Jurkat, Clone E6-1 (cell line): Measurements from ENCODE around the gene MYO10.
A peak's percentile ranks its signal among the peaks of the same experiment; 100 is the strongest.
"Not testable (repeated sequence)": the region's sequence is repeated elsewhere in the genome, so short reads cannot be mapped to it uniquely, and the experiment has no call there.

Source experiments
- DNase-seq: peaks from one replicate; pipeline ENCODE4 v3.0.0-alpha.2; 2011; ENCODE audit warnings: low read depth, low spot score
- H3K4me3 ChIP-seq: 2 replicates; pipeline ENCODE4 v1.5.1; 2011; ENCODE audit warnings: mild to moderate bottlenecking, low read length, control low read depth, moderate library complexity

The MYO10 gene

GRCh38 chr5:16737209-16737608, 198.9 kb downstream of the MYO10 start:
- H3K4me3 ChIP-seq: no peak overlapping the region
- no peak for DNase-seq

GRCh38 chr5:16736158-16736995, 199.7 kb downstream of the MYO10 start:
- no peak for DNase-seq
- H3K4me3 ChIP-seq: no peak overlapping the region

DNA sequence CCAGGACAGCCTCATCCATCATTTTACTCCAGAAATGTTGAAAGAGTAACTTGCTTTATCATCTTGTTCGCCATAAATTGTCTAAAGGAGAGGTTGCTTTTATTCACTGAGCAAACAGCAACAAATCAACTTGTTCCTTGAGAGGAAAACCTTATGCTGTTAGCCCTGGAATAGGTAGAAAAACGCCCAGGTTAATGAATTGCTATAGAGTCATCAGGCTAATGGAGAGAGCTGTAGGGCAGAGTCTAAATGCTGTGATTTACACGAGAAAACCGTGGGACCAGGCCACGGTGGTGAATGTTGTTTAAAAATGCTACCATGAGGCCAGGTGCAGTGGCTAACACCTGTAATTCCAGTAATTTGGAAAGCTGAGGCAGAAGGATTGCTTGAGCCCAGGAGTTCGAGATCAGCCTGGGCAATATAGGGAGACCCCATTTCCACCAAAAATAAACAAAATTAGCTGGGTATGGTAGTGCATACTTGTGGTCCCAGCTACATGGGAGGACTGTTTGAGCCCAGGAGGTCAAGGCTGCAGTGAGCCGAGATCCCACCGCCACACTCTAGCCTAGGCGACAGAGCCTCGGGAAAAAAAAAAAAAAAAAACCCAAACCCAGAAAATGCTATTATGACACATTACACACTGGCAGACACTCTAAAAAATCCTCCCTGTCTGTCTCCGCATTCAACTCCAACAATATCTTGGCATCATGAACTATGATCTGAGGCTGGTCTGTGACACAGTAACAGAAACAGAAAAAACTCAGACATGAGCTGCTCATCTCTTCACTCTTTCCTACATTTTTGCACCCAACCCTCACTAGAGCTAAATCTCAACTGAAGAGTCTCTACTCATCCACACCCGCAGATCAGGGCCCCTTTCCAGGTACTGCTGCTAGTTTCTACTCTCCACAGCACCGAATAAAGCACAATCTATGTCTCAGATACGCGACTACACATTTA, 200.7 kb downstream of the MYO10 start:
- DNase-seq: no peak
- no peak overlapping the region for H3K4me3 ChIP-seq

- H3K4me3 ChIP-seq: no peak overlapping the region
- no peak for DNase-seq
Observed at GRCh38 chr5:16733331-16734006, 202.6 kb downstream of the MYO10 start.

DNA sequence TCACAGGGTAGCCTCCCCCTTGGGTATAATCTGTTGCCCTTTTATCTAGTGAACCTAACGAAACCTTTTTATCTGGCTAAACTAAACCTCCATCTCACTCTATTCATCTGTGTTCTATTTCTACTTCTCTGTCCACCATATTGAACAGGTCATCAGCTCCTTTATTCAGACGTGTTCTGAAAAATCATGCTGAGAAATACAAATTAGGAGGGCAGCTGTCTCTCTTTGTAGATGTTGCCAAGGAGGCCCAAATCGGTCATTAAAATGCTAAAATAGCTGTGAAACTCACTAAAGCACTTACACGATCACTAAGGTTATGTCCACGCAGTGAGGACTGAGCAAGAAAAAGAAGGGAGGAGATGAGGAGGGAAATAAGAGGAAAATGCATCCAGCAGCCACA, 203.7 kb downstream of the MYO10 start:
- no peak overlapping the region for H3K4me3 ChIP-seq
- no peak for DNase-seq

- DNase-seq: no peak
- H3K4me3 ChIP-seq: no peak overlapping the region
Observed at GRCh38 chr5:16727755-16728325, 208.2 kb downstream of the MYO10 start.

- peak overlapping the region; percentile 27 for H3K4me3 ChIP-seq
- DNase-seq: peak; percentile 89
Observed at GRCh38 chr5:16726538-16726946, 209.5 kb downstream of the MYO10 start.

GRCh38 chr5:16725575-16725974, 210.5 kb downstream of the MYO10 start:
- no peak for DNase-seq
- no peak overlapping the region for H3K4me3 ChIP-seq

GRCh38 chr5:16723821-16724220, 212.3 kb downstream of the MYO10 start:
- no peak for DNase-seq

GRCh38 chr5:16722097-16722495, 214.0 kb downstream of the MYO10 start:
- DNase-seq: no peak
- H3K4me3 ChIP-seq: no peak overlapping the region

More at GRCh38 chr5:16723821-16724220, 212.3 kb downstream of the MYO10 start:
- no peak overlapping the region for H3K4me3 ChIP-seq

DNA sequence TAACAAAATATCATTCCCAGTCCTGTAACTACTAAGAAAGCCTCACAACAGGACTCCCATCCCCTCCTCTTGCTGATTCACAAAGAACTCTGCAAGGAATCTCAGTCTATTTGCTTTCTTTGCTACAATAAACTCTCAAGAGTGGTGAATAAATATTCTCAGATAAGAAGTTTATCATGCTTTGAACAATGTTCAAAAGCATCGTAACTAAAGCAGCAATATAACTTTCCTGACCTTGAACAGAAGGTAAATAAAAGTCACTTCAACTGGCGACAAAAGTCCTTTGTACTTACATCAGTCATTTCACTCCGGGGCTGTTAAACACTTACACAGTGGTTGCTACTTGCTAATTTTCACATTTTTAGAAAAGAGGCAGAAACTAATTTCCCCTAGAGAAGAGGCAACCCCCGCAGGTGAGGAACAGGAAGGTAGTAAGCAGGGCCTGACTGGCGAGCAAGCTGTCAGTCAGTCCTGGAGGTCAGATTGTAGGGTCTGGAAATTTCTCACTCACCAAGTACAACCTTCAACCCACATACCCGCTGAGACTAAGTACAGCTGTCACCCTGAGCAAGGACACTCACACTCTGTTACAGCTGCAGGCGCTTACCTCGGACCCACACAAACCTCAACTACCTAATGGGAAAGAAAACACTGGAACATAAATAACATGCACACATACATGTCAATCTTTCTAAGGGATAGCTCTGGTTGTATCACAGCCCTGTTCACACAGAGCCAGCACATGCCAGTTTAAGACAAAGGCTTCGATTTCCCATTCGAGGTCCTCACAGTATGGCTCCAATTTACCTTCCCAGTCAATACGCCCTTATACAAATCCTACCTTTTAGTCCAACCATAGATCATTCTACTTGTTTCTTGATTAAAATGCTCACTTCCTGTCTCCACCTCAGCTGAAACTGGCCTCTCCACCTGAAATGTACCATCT, 214.7 kb downstream of the MYO10 start:
- H3K4me3 ChIP-seq: no peak overlapping the region
- DNase-seq: no peak

DNA sequence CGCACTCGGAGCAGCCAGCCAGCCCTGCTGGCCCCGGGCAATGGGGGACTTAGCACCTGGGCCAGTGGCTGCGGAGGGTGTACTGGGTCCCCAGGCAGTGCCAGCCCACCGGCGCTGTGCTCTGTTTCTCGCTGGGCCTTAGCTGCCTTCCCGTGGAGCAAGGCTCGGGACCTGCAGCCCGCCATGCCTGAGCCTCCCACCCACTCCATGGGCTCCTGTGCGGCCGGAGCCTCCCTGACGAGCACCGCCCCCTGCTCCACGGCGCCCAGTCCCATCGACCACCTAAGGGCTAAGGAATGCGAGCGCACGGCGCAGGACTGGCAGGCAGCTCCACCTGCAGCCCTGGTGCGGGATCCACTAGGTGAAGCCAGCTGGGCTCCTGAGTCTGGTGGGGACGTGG, 218.1 kb downstream of the MYO10 start:
- not testable (repeated sequence) for DNase-seq, H3K4me3 ChIP-seq

- no peak for DNase-seq
- H3K4me3 ChIP-seq: no peak overlapping the region
Observed at GRCh38 chr5:16713386-16713928, 222.6 kb downstream of the MYO10 start.

GRCh38 chr5:16712620-16713019, 223.5 kb downstream of the MYO10 start:
- DNase-seq: no peak
- H3K4me3 ChIP-seq: no peak overlapping the region

DNA sequence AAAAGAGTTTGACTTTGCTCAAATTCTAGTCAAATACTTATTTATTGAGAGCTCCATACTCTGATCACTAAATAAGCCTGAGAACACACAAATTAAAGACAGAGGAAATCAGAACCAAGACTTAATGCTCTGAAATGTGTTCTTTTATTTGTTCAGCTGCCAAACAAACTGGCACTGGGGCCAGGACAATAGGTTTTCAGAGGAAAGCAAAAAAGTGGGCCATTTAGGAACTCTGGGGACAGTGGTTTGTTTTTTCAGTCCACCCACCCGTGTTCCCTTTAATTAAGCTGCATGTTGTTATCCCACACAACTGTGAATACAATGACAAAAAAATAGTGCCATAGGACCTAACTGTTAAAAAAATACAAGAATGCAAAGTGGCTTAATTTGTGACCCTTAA, 223.9 kb downstream of the MYO10 start:
- no peak overlapping the region for H3K4me3 ChIP-seq
- DNase-seq: no peak

- DNase-seq: no peak
- no peak overlapping the region for H3K4me3 ChIP-seq
Observed at GRCh38 chr5:16709691-16710433, 226.2 kb downstream of the MYO10 start.

DNA sequence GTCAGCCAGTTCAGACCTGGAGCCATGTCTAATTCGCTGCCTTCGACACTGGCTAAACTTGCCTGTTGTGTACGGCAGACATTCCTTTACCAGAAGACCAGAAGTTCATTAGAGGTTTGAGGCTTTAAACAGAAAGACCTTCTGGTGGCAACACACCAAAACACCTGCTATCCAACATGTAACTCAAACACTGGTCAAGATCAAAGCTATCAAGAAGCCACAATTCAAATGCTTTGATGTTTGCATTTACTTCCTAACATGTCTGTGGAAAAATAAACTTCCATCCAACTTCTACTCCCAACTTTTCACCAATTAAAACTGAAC, 228.3 kb downstream of the MYO10 start:
- H3K4me3 ChIP-seq: no peak overlapping the region
- DNase-seq: no peak
